ENCODE measurements around the gene GRK4. TPM values are rescaled to one million over a fixed set of nuclear protein-coding genes. Genes with fewer than 3 reads are reported as not detected.

Gene GRK4
- total RNA-seq = 3.1 and 3.5 TPM in 2 replicates

DNA sequence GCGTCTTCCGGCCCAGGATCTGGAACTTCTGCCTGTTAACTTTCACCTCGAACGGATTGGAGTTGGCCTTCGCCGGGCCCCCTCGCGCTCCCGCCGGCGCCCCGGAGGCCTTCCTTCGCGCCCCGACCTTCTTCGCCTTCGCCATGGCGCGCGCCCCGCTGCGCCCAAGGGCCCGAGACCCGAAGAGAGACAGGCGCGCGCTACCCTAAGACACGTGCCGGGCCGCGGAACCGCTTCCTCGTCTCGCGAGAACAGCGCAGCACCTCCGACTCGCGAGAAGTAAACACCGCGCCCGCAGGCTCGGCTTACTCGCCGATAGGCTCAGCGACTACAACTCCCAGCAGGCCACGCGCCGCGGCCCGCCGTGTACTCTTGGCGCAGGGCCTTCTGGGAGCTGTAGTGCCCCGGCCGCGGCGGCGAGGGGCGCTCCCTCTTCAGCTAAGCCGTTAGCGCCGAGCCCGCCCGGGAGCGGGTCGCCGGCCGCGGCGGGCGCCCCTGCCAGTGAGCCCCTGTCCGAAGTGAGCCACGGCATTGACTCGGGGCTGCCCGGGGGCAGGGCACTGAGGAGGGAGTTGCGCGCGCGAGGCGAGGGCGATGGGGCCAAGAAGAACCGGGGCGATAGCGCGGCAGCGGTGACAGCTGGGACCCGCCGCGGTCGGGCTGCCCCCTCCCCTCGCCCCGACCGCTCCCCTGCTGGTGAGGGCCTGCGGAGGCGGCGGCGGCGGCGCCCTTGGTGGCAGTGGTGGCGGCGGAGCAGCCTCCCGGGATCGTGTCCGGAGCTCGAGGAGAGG, at the start of gene GRK4, which contains the start of gene NOP14:
GRK4 (plus strand) TSS at position 397 of the 791 bp plus-strand sequence. CDS start 500 bp downstream, outside the sequence.
NOP14 (minus strand) TSS at position 232 of the 791 bp plus-strand sequence; CDS start at position 145, 87 bp downstream.

DNA sequence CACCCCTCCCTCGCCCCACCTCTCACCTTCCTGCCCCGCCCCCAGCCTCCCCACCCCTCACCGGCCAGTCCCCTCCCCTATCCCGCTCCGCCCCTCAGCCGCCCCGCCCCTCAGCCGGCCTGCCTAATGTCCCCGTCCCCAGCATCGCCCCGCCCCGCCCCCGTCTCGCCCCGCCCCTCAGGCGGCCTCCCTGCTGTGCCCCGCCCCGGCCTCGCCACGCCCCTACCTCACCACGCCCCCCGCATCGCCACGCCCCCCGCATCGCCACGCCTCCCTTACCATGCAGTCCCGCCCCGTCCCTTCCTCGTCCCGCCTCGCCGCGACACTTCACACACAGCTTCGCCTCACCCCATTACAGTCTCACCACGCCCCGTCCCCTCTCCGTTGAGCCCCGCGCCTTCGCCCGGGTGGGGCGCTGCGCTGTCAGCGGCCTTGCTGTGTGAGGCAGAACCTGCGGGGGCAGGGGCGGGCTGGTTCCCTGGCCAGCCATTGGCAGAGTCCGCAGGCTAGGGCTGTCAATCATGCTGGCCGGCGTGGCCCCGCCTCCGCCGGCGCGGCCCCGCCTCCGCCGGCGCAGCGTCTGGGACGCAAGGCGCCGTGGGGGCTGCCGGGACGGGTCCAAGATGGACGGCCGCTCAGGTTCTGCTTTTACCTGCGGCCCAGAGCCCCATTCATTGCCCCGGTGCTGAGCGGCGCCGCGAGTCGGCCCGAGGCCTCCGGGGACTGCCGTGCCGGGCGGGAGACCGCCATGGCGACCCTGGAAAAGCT, 110.9 kb downstream of the GRK4 start, which contains the start of the genes HTT and HTT-AS:
HTT (plus strand) TSS at position 604 of the 768 bp plus-strand sequence; CDS start at position 749, 145 bp downstream.
HTT-AS (minus strand) TSS at position 461 of the 768 bp plus-strand sequence.

Other genes with a start within 250 kb of the GRK4 start
- 99.2 and 102 TPM in 2 replicates for gene TNIP2, start 207.2 kb upstream of the GRK4 start, total RNA-seq
- gene SH3BP2, start 170.5 kb upstream of the GRK4 start, total RNA-seq = 30.9 and 31.6 TPM in 2 replicates
- 173 and 190 TPM in 2 replicates for gene ADD1, start 119.7 kb upstream of the GRK4 start, total RNA-seq
- 32.4 and 33.7 TPM in 2 replicates for gene NOP14, start 165 bp upstream of the GRK4 start, total RNA-seq
- gene HTT-AS, start 111.0 kb downstream of the GRK4 start, total RNA-seq = not detected in 2 replicates
- 24.0 and 25.5 TPM in 2 replicates for gene HTT, start 111.1 kb downstream of the GRK4 start, total RNA-seq